ENCODE measurements around the gene CDK8. TPM values are rescaled to one million over a fixed set of nuclear protein-coding genes. Genes with fewer than 3 reads are reported as not detected.

The CDK8 gene
- total and polyA plus RNA-seq, 9 of the 15 experiments (the other 6 are each of a cell fraction or from before 2014, with no cell fraction given) = 11.3 to 33.7 (median 20.3) TPM

DNA sequence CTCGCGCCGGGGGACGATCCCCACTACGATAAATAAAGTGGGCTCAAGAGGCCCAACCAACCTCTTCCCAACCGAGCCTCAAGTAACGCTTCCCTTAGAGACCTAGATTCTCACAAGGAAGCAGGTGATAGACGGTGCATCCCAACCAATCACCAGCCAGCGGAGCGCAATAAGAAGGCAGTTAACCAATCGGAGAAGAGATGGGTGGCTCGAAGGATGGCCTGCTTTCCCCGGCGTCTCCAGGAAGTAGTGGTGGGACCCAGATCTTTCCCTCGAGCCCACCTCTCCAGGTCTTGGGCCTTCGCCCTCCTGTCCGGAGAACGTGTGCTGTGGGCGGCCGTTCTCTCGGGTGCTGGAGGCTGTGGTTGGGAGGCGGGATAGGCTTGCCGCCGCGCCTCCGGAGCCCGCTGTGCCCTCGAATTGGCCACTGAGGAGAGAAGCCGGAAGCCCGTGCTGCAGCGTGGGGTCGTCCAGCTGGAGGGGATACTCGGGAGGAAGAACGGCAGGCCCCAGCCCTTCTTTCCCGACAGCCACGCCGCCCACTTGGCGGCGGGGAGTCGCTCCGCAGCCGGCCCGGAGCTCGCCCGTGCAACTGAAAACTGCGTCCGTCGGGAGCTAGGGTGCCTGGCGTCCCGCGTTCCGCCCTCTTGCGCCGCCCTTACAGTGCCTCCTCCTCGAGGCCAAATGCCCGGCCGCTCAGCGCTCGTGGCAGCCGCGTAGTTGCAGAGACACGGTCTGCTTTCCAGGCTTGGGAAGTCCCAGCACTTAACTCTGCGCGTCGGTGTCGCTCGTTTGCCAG lies 32.0 kb upstream of the CDK8 start, which contains the start of gene RNF6 (continued):
- TF ChIP-seq NCOA1 (IDR thresholded peaks at IDR 0.05; ENCODE audit: low read depth) (peak; percentile 96), SIN3A (IDR thresholded peaks at IDR 0.05; ENCODE audit: borderline replicate concordance in 2 of 2, control insufficient read depth in 1 of 2, low read depth in 2 of 2, low read length in 2 of 2) (peak in 1 of 2 experiments; percentile 54; a peak in 2 of 4 replicates), ATF1 (CRISPR knock-in tag; IDR thresholded peaks at IDR 0.05) (no peak), ATF1 (tag; IDR thresholded peaks at IDR 0.05) (peak; percentile 66), ZFX (CRISPR knock-in tag; IDR thresholded peaks at IDR 0.05) (peak; percentile 92), PHF8 (IDR thresholded peaks at IDR 0.05; ENCODE audit: borderline replicate concordance, low read length) (peak; percentile 100), TBP (optimal IDR thresholded peaks at IDR 0.05; ENCODE audit: low read depth, low read length) (peak; percentile 91), TAF7 (tag; IDR thresholded peaks at IDR 0.05) (peak; percentile 92), ZNF644 (tag; IDR thresholded peaks at IDR 0.05; ENCODE audit: low read depth) (0 out of 2 replicates have a peak, but pooled peaks have one; percentile 48), MEF2D (tag; conservative IDR thresholded peaks at IDR 0.05; ENCODE audit: low read depth) (no peak), CXXC5 (CRISPR knock-in tag; IDR thresholded peaks at IDR 0.05) (peak; percentile 85), PHF20 (IDR thresholded peaks at IDR 0.05; ENCODE audit: partially characterized antibody) (peak; percentile 97), ZNF551 (CRISPR knock-in tag; IDR thresholded peaks at IDR 0.05) (no peak), ZC3H11A (IDR thresholded peaks at IDR 0.05; ENCODE audit: low read depth, low read length) (peak; percentile 84; the same call in 1 of the 2 replicates), ASH1L (IDR thresholded peaks at IDR 0.05; ENCODE audit: borderline replicate concordance, low read depth, partially characterized antibody) (peak; percentile 90), POLR2B (IDR thresholded peaks at IDR 0.05; ENCODE audit: low read depth, partially characterized antibody) (peak; percentile 75), POLR2A (conservative IDR thresholded peaks at IDR 0.05) (peak; percentile 92), MAZ (CRISPR knock-in tag; conservative IDR thresholded peaks at IDR 0.05 in 1 of 2, IDR thresholded peaks at IDR 0.05 in 1 of 2) (peak in 1 of 2 experiments; percentile 81; a peak in 3 of 4 replicates), STAT5B (CRISPR knock-in tag; IDR thresholded peaks at IDR 0.05) (no peak), RNF2 (IDR thresholded peaks at IDR 0.05) (peak; percentile 79), KDM4B (IDR thresholded peaks at IDR 0.05; ENCODE audit: borderline replicate concordance in 2 of 2, low read depth in 1 of 2) (no peak), CHD2 (IDR thresholded peaks at IDR 0.05; ENCODE audit: low read depth, low read length) (peak; percentile 72), ZNF778 (CRISPR knock-in tag; IDR thresholded peaks at IDR 0.05) (no peak), FOXK2 (conservative IDR thresholded peaks at IDR 0.05 in 1 of 2, IDR thresholded peaks at IDR 0.05 in 1 of 2; ENCODE audit: low read depth in 2 of 2) (0 out of 4 replicates have a peak, but pooled peaks have one; percentile 23 to 35)
- TF ChIP-seq, protein P1, sequence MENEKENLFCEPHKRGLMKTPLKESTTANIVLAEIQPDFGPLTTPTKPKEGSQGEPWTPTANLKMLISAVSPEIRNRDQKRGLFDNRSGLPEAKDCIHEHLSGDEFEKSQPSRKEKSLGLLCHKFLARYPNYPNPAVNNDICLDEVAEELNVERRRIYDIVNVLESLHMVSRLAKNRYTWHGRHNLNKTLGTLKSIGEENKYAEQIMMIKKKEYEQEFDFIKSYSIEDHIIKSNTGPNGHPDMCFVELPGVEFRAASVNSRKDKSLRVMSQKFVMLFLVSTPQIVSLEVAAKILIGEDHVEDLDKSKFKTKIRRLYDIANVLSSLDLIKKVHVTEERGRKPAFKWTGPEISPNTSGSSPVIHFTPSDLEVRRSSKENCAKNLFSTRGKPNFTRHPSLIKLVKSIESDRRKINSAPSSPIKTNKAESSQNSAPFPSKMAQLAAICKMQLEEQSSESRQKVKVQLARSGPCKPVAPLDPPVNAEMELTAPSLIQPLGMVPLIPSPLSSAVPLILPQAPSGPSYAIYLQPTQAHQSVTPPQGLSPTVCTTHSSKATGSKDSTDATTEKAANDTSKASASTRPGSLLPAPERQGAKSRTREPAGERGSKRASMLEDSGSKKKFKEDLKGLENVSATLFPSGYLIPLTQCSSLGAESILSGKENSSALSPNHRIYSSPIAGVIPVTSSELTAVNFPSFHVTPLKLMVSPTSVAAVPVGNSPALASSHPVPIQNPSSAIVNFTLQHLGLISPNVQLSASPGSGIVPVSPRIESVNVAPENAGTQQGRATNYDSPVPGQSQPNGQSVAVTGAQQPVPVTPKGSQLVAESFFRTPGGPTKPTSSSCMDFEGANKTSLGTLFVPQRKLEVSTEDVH (IDR thresholded peaks at IDR 0.05; ENCODE audit: low read depth, partially characterized antibody) = peak; percentile 72

Measured in K562 (cell line).